ENCODE measurements around the gene JDP2.

JDP2 gene

GRCh38 chr14:75513911-75514672 lies 86.3 kb downstream of the JDP2 start:
- DNase-seq, result no peak

- DNase-seq, result peak in 8 of 51 donors; percentile 2 to 24 (median 10)
These were observed 87.1 kb downstream of the JDP2 start for GRCh38 chr14:75514673-75515628.

GRCh38 chr14:75515629-75515996 lies 87.8 kb downstream of the JDP2 start:
- peak in 5 of 51 donors; percentile 3 to 28 (median 11) for DNase-seq

GRCh38 chr14:75518625-75519024 lies 90.8 kb downstream of the JDP2 start:
- DNase-seq, result no peak

GRCh38 chr14:75519394-75519793 lies 91.6 kb downstream of the JDP2 start:
- DNase-seq, result no peak

- DNase-seq, result no peak
These were observed 92.3 kb downstream of the JDP2 start for GRCh38 chr14:75519826-75520728.

- DNase-seq, result no peak
These were observed 93.0 kb downstream of the JDP2 start for GRCh38 chr14:75520852-75521251.

- DNase-seq, result no peak
These were observed 93.8 kb downstream of the JDP2 start for GRCh38 chr14:75521415-75522199.

GRCh38 chr14:75522224-75522982 lies 94.6 kb downstream of the JDP2 start, which contains the start of gene BATF:
TSS of gene BATF (plus strand) at chr14:75522469. CDS start at chr14:75522683, 214 bp downstream.
- peak in 1 of 51 donors; percentile 1 for DNase-seq

- no peak for DNase-seq
These were observed 95.1 kb downstream of the JDP2 start for GRCh38 chr14:75522983-75523318.
